Activated CD4-positive, alpha-beta T cell treated with anti-CD3 and anti-CD28 coated beads, Interleukin-2, amount 10 ng/mL, durations not matched to agents 24 days and 14 days (primary cell): ENCODE results near the gene C3. TPM values are rescaled to one million over a fixed set of nuclear protein-coding genes. Genes with fewer than 3 reads are reported as not detected.
A peak's percentile ranks its signal among the peaks of the same experiment; 100 is the strongest.
"Not testable (repeated sequence)": the region's sequence is repeated elsewhere in the genome, so short reads cannot be mapped to it uniquely, and the experiment has no call there.

Experiments used
- DNase-seq: peaks from one replicate; pipeline ENCODE4 v3.0.0; 2022
- H3K27ac Mint-ChIP-seq: one replicate; pipeline ENCODE4 v1.8.0; 2022; ENCODE audit warnings: mild to moderate bottlenecking, mixed read lengths
- H3K27me3 Mint-ChIP-seq: one replicate; pipeline ENCODE4 v1.8.0; 2022; ENCODE audit warnings: mixed read lengths
- H3K36me3 Mint-ChIP-seq: one replicate; pipeline ENCODE4 v1.8.0; 2022; ENCODE audit warnings: low read depth, mild to moderate bottlenecking, mixed read lengths
- H3K4me1 Mint-ChIP-seq: one replicate; pipeline ENCODE4 v1.8.0; 2021; ENCODE audit warnings: mixed read lengths
- H3K4me3 Mint-ChIP-seq: one replicate; pipeline ENCODE4 v1.8.0; 2022; ENCODE audit warnings: mild to moderate bottlenecking, moderate library complexity, mixed read lengths
- H3K9me3 Mint-ChIP-seq: one replicate; pipeline ENCODE4 v1.8.0; 2021; ENCODE audit warnings: mixed read lengths
- intact Hi-C: fragments of 100-400 bp; cut with micrococcal nuclease; formaldehyde crosslinking; loops from one replicate; pipeline ENCODE4 v1.15.1; 2023
- total RNA-seq: library from RNA; stranded (reverse); gene quantifications from 2 replicates; pipeline ENCODE4 v1.2.3, GENCODE V29; 2022

Gene C3
- total RNA-seq, 1 donor from 2014 or later = 4.8 TPM

DNA sequence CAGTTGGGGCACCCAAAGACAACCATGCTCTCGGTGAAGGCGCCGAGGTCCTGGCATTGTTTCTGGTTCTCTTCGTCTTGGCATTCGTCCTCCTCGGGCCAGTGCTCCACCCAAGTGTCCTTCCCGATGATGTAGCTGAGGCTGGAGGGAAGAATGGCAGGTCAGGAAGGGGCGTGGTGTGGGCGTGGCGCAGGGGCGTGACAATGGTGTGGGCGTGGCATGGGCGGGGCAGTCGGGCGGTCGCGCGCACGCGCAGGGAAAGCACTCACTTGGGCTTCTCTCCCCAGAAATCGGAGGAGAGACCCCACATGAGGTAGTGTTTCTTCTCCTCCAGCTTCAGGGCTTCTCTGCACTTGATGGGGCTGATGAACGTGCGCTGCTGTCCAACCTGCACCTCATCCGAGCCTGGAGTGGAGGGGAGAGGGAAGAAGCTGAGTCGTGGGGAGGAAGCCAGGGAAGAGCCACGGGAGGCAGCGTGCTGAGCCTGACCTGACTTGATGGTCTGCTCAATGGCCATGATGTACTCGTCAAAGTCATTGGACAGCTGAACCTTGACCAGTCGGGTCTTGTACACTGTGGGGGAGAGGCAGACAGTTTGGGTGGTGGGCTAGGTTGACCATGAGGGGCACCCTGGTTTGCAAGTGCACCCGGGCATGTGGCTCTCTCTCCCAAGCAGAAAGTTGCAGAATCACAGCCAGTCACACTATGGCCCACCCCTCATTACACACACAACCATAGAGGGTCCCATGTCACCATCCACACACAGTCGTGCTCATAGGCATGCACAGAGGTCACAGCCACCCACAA, 42.4 kb downstream of the C3 start:
- H3K27me3 Mint-ChIP-seq = peaks cover 15% of the 10 kb centered on the region
- peak; percentile 86 for DNase-seq
- intact Hi-C loops = loop anchor here (1.0 kb wide), 4 partner anchors 8 to 62 kb away; partner anchors contain the start of gene TNFSF14
- H3K27ac Mint-ChIP-seq = peak overlapping the region; percentile 77
- peak overlapping the region; percentile 59 for H3K4me3 Mint-ChIP-seq
- H3K36me3 Mint-ChIP-seq = peaks cover 11% of the 10 kb centered on the region
- H3K9me3 Mint-ChIP-seq = peaks cover 21% of the 10 kb centered on the region
- peaks cover 57% of the 10 kb centered on the region for H3K4me1 Mint-ChIP-seq

DNA sequence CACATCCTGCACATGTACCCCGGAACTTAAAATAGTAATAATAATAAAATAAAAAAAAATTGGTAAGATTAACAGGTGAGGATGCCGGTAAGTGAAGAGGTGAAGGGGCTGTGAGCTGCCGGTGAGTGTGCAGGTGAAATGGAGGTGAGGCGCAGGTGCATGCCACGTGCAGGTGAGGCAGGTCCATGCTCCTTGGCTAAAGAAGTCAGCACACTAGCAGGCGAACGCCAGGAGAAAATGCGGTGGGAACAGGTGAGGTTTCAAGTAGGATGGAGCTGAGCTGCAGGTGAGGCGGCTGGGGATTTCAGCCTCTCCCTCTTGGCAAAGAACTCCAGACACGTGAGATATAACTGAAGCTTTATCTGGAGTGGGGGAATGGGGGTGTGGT, 43.0 kb downstream of the C3 start:
- Mint-ChIP-seq H3K9me3 (peaks cover 21% of the 10 kb centered on the region), H3K4me3 (peak overlapping the region; percentile 59), H3K27ac (peak overlapping the region; percentile 77), H3K36me3 (peaks cover 12% of the 10 kb centered on the region), H3K4me1 (peaks cover 59% of the 10 kb centered on the region), H3K27me3 (peaks cover 12% of the 10 kb centered on the region)
- intact Hi-C loops = no loop called here
- DNase-seq = no peak

DNA sequence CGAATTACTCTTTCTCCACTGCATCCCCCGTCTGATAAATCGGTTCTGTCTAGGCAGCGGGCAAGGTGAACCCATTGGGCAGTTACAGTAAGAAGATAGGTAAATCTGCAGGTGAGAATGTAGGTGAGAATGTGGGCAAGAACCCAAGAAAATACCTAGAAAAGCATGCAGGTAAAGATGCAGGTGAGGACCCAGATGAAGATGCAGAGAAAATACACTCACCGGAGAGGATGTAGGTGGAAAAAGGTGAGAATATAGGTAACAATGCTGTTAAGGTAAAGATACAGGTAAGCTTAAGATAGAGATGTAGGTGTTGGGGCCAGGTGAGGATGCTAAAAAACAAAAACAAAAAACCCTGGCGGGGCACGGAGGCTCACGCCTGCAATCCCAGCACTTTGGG, 44.2 kb downstream of the C3 start:
- H3K4me3 Mint-ChIP-seq = peak overlapping the region; percentile 9
- intact Hi-C loops = no loop called here
- peaks cover 9% of the 10 kb centered on the region for H3K27me3 Mint-ChIP-seq
- H3K4me1 Mint-ChIP-seq = peaks cover 65% of the 10 kb centered on the region
- H3K9me3 Mint-ChIP-seq = peaks cover 21% of the 10 kb centered on the region
- no peak overlapping the region for H3K27ac Mint-ChIP-seq
- peaks cover 12% of the 10 kb centered on the region for H3K36me3 Mint-ChIP-seq
- DNase-seq = no peak

DNA sequence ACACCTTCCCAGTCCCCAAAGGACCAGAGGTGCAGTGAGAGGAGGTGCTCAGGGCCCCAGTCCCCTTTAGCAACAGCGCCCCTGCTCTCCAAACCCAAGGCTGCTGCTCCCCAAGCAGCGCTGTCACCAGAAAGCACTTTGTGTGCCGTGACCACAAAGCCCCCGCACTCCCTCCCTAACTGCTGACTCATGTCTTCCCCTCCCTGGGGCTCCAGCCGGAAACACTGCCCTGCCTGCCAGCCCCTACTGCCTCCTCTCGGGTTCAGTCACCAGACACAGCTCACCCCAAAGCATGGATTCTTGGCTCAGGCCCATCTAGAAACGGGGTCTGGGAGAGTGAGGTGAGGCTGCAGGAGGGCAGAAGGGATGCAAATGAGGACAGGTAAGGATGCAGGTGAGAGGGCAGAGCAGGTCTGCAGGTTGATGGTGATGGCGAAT, 45.6 kb downstream of the C3 start:
- Mint-ChIP-seq H3K36me3 (peaks cover 15% of the 10 kb centered on the region), H3K27me3 (peaks cover 3% of the 10 kb centered on the region), H3K4me3 (peak overlapping the region; percentile 71), H3K4me1 (peaks cover 67% of the 10 kb centered on the region), H3K9me3 (peaks cover 14% of the 10 kb centered on the region), H3K27ac (peak overlapping the region; percentile 93)
- DNase-seq = peak; percentile 95
- intact Hi-C loops = loop anchor here (1.0 to 2.0 kb wide), 4 partner anchors 14 to 188 kb away; partner anchors contain the start of gene GPR108

DNA sequence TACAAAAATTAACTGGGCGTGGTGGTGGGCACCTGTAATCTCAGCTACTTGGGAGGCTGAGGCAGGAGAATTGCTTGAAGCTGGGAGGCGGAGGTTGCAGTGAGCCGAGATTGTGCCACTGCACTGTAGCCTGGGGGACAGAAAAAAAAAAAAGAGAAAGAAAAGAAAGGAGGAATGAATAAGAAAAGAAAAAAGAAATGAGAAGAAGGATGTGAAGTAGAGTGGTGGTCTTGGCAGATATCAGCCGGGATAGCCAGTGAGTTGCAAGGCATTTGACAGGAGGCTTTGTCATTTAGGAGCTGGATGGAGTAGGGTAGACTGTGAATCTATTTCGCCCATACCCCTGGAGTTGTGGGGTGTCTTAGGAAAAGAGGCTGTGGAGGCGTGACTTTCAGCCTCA, 46.0 kb downstream of the C3 start:
- peak overlapping the region; percentile 71 for H3K4me3 Mint-ChIP-seq
- peak overlapping the region; percentile 93 for H3K27ac Mint-ChIP-seq
- intact Hi-C loops = loop anchor here (1.0 to 2.0 kb wide), 3 partner anchors 13 to 62 kb away; partner anchors contain the start of gene GPR108
- H3K9me3 Mint-ChIP-seq = peaks cover 11% of the 10 kb centered on the region
- H3K36me3 Mint-ChIP-seq = peaks cover 16% of the 10 kb centered on the region
- not testable (repeated sequence) for H3K27me3 Mint-ChIP-seq, DNase-seq
- H3K4me1 Mint-ChIP-seq = peaks cover 65% of the 10 kb centered on the region

DNA sequence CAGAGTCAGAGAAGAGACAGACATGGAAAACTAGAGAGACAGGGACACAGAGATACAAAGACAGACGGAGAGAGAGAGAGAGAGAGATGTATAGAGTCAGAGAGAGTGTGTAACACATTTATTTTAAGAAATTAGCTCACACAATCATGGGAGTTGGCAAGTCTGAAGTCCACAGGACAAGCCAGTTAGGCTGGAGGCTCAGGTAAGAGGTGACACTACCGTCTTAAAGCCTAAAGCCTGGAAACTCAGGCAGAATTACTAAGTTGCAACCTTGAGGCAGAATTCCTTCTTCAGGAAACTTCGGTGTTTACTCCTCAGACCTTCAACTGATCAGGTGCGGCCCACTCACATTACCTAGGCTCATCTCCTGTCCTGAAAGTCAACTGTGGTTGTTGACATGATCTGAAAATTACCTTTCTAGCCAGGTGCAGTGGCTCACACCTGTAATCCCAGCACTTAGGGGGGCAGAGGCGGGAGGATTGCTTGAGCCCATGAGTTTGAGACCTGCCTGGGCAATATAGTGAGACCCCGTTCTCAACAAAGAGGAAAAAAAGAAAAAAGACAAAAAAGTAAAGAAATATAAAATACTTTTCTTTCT, 47.7 kb downstream of the C3 start:
- Mint-ChIP-seq H3K4me1 (peaks cover 56% of the 10 kb centered on the region), H3K27me3 (no peaks in the 10 kb centered on the region), H3K4me3 (no peak overlapping the region), H3K9me3 (peaks cover 4% of the 10 kb centered on the region), H3K27ac (peak overlapping the region; percentile 55), H3K36me3 (peaks cover 25% of the 10 kb centered on the region)
- intact Hi-C loops = no loop called here
- no peak for DNase-seq

DNA sequence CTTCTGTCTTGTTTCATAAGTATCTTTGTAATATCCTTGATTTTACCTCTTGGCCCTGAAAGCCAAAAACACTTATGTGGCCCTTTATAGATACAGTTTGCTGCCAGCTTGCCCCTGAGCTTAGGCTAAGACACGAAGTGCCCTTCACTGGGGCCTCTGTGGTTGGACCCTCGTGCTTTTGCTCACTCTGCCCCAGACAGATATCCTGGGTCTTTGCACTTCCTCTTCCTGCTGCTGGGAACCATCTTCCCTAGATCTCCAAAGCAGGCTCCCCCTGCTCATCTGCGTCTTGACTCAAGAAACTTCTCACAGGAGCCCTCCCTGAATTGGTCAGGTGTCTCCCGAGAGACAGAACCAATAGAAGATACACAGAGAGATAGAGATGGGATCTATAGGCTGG, 48.5 kb downstream of the C3 start:
- H3K4me3 Mint-ChIP-seq = no peak overlapping the region
- intact Hi-C loops = loop anchor here (2.0 kb wide), 1 partner anchor 31 kb away; no protein-coding TSS in a partner anchor
- no peaks in the 10 kb centered on the region for H3K27me3 Mint-ChIP-seq
- H3K36me3 Mint-ChIP-seq = peaks cover 32% of the 10 kb centered on the region
- no peak for DNase-seq
- no peaks in the 10 kb centered on the region for H3K9me3 Mint-ChIP-seq
- peak overlapping the region; percentile 56 for H3K27ac Mint-ChIP-seq
- H3K4me1 Mint-ChIP-seq = peaks cover 54% of the 10 kb centered on the region

DNA sequence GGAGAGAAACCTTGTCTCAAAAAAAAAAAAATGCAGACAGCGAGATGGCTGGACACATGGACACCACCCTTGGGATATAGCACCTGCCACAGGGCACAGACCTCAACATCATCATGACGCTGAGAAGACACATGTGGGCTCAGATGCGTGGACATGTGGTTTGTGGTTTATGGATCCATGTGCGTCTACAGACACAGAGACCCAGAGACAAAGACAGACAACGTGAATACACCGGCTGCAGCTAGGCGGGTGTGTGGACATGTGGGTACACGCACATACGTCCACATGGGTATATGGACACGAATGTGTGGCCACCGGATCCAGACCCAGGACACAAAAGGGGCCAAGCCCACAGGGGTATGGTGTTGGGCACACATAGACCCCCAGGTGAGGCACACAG, 51.8 kb downstream of the C3 start:
- intact Hi-C loops = no loop called here
- peak overlapping the region; percentile 95 for H3K4me3 Mint-ChIP-seq
- H3K36me3 Mint-ChIP-seq = peaks cover 34% of the 10 kb centered on the region
- H3K9me3 Mint-ChIP-seq = no peaks in the 10 kb centered on the region
- peak overlapping the region; percentile 98 for H3K27ac Mint-ChIP-seq
- H3K4me1 Mint-ChIP-seq = peaks cover 40% of the 10 kb centered on the region
- DNase-seq = no peak
- no peaks in the 10 kb centered on the region for H3K27me3 Mint-ChIP-seq

DNA sequence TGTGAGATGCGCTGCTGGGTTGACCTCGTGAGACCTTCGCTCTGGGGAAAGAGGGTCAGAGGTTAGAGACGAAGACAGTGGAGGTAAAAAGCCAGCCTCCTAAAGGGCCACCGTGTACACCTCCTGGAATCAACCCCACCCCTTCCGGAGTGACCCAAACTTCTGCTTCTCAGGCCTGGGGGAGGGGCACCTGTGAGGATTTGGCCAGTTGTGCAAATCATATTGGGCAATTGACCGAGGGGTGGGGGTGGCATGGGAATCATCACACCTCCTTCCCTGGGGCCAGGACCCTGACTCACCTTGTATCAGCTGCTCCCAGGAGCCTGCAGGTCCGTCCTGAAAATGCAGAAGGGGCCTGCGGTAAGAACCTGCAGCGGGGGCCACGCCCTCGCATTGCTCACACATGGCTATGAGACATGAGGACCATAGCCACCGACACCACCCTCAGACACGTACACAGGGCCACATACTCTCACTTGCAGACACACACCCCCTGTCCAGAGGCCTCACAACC, 53.3 kb downstream of the C3 start:
- H3K36me3 Mint-ChIP-seq = peaks cover 33% of the 10 kb centered on the region
- intact Hi-C loops = no loop called here
- DNase-seq = no peak
- peaks cover 3% of the 10 kb centered on the region for H3K9me3 Mint-ChIP-seq
- peak overlapping the region; percentile 63 for H3K27ac Mint-ChIP-seq
- H3K27me3 Mint-ChIP-seq = no peaks in the 10 kb centered on the region
- peak overlapping the region; percentile 81 for H3K4me3 Mint-ChIP-seq
- peaks cover 38% of the 10 kb centered on the region for H3K4me1 Mint-ChIP-seq

DNA sequence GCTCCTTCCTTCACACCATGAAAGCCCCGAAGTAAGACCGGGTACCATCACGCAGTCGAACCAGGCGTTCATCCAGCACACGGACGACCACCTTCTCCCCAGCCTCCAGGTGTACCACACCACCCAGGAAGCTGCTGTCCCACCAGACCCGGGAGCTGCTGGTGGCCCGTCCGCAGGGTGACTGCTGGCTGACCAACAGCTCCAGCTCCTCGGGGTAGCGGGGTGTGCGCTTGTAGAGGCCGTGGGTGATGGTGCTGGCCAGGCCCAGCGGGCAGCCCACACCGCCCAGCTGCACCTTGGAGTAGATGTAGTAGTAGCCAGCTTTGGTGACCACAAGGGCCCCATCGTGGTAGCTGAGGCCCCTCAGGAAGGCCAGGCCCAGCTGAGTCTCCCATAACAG, 55.5 kb downstream of the C3 start:
- intact Hi-C loops = loop anchor here (5.0 kb wide), 2 partner anchors 137 to 197 kb away; no protein-coding TSS in a partner anchor
- Mint-ChIP-seq H3K27me3 (no peaks in the 10 kb centered on the region), H3K36me3 (peaks cover 35% of the 10 kb centered on the region), H3K4me1 (peaks cover 45% of the 10 kb centered on the region), H3K4me3 (peak overlapping the region; percentile 56), H3K9me3 (peaks cover 7% of the 10 kb centered on the region), H3K27ac (peak overlapping the region; percentile 62)
- DNase-seq = no peak

DNA sequence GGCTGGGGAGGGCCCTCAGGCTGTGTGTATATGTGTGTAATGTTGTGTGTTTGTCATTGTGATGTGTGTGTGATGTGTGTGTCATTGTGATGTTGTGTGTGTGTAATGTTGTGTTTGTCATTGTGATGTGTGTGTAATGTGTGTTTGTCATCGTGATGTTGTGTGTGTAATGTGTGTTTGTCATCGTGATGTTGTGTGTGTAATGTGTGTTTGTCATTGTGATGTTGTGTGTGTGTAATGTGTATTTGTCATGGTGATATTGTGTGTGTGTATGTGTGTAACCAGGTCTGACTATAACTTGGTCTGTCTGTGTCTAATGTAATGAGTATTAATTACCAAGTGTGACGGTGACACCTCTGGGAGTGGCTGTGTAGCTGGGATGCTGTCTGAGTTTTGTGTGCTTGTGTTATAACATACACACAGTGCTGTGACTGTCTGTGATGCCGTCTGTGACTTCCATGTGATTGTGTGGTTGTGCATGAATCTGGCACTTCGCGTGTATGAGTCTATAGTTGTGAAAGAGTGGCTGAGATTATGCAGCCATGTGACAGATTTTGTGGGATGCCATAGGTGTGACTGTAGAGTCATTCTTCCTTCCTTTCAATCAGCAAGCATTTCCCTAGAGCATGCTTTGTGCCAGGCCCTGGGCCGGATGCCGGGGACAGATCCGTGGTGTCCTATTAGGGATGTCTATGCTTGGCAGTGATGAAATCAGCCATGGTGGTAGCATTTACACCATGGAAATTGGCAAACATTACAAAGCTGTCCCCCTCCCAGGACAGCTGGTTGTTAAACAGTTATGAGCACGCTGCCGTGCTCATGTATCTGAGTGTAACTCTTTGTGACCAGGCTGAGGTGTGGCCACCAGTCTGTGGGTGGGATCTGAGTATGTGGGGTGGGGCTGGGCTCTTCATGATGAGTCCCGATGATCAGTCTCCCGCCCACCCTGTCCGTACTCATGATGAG, 56.9 kb downstream of the C3 start:
- Mint-ChIP-seq H3K4me3 (peak overlapping the region; percentile 39), H3K27me3 (no peaks in the 10 kb centered on the region), H3K4me1 (peaks cover 46% of the 10 kb centered on the region), H3K36me3 (peaks cover 30% of the 10 kb centered on the region), H3K27ac (no peak overlapping the region), H3K9me3 (peaks cover 7% of the 10 kb centered on the region)
- DNase-seq = no peak
- intact Hi-C loops = loop anchor here (2.0 to 5.0 kb wide), 3 partner anchors 139 to 199 kb away; no protein-coding TSS in a partner anchor

DNA sequence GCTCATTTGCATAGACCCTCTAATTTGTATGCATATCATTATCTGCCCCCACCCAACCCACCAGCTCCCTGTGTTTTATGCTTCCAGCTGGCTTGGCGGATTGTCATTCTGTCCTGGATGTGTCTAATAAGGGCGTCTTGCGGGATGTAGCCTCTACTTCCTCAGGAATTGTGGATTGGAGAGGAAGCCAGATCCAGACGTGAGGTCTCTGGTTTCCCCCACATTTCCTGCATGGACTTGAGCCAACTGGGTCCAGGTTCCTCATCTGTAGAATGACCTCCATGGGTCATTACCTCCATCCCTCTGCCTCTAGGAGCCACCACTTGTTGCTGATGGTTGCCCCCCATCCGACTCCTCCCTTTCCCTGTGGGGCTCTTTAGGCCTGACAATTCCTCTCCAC, 57.7 kb downstream of the C3 start:
- H3K9me3 Mint-ChIP-seq = peaks cover 7% of the 10 kb centered on the region
- intact Hi-C loops = loop anchor here (1.0 to 5.0 kb wide), 4 partner anchors 8 to 200 kb away; no protein-coding TSS in a partner anchor
- H3K27me3 Mint-ChIP-seq = no peaks in the 10 kb centered on the region
- peaks cover 29% of the 10 kb centered on the region for H3K36me3 Mint-ChIP-seq
- H3K4me1 Mint-ChIP-seq = peaks cover 50% of the 10 kb centered on the region
- DNase-seq = no peak
- no peak overlapping the region for H3K4me3 Mint-ChIP-seq
- no peak overlapping the region for H3K27ac Mint-ChIP-seq
